ENCODE data around the gene LINGO1. TPM values are rescaled to one million over a fixed set of nuclear protein-coding genes. Genes with fewer than 3 reads are reported as not detected.
A peak's percentile ranks its signal among the peaks of the same experiment; 100 is the strongest.

Gene LINGO1
- total and polyA plus RNA-seq, 9 of the 15 experiments (the other 6 are each of a cell fraction or from before 2014, with no cell fraction given) = 0.07 to 15.3 (median 2.1) TPM

GRCh38 chr15:77571741-77572140 is 61.0 kb downstream of the LINGO1 start (continued):
- TF ChIP-seq RB1 (IDR thresholded peaks at IDR 0.05; ENCODE audit: low read depth) (no peak), ZNF583 (CRISPR knock-in tag; IDR thresholded peaks at IDR 0.05) (no peak), MCM7 (IDR thresholded peaks at IDR 0.05) (no peak), ZNF57 (CRISPR knock-in tag; IDR thresholded peaks at IDR 0.05) (no peak), MAFF (IDR thresholded peaks at IDR 0.05; ENCODE audit: low read length) (no peak)

GRCh38 chr15:77571181-77571580 is 61.5 kb downstream of the LINGO1 start:
- Histone ChIP-seq H3K4me3 (no peak overlapping the region), H3K27me3 (ENCODE audit: control insufficient read depth in 2 of 2, insufficient read depth in 2 of 2, low read length in 2 of 2) (peaks cover 6 to 12% of the 10 kb centered on the region in 2 experiments; a peak in 3 of 5 replicates), H3K36me3 (ENCODE audit: control insufficient read depth, insufficient read depth, low read length) (no peaks in the 10 kb centered on the region), H2AFZ (ENCODE audit: low read depth, low read length) (no peak overlapping the region), H3K79me2 (ENCODE audit: control insufficient read depth, insufficient read depth, low read length) (no peaks in the 10 kb centered on the region), H3K9me1 (ENCODE audit: control insufficient read depth, insufficient read depth, low read length) (no peaks in the 10 kb centered on the region), H3K27ac (ENCODE audit: extremely low read depth, low read depth, low read length) (no peak overlapping the region), H4K20me1 (replicated peaks; ENCODE audit: control insufficient read depth, insufficient read depth, low read length) (no peaks in the 10 kb centered on the region), H3K4me2 (ENCODE audit: insufficient read depth, low read length) (no peak overlapping the region), H3K4me1 (replicated peaks in 1 of 2; ENCODE audit: control insufficient read depth in 2 of 2, insufficient read depth in 2 of 2, low read length in 2 of 2) (peaks cover 10 to 11% of the 10 kb centered on the region in 2 experiments), H3K9me3 (replicated peaks; ENCODE audit: control insufficient read depth, insufficient read depth, low read depth, low read length) (no peaks in the 10 kb centered on the region), H3K9ac (ENCODE audit: insufficient read depth in 1 of 2, low read depth in 2 of 2, low read length in 2 of 2) (no peak overlapping the region)
- TF ChIP-seq PHTF2 (CRISPR knock-in tag; IDR thresholded peaks at IDR 0.05) (no peak), NRF1 (conservative IDR thresholded peaks at IDR 0.05 in 1 of 2, IDR thresholded peaks at IDR 0.05 in 1 of 2) (peak; percentile 80 to 85)
- BruUV-seq (replicated peaks) = no TSS peak
- FAIRE-seq (no peak), ATAC-seq (no peak), DNase-seq (ENCODE audit: extremely low read depth in 1 of 4, low spot score in 3 of 4) (peak in 3 of 4 experiments; percentile 33 to 37 (median 35))
- intact Hi-C loops (cut with micrococcal nuclease) = no loop called here
- in situ Hi-C loops (cut with MboI) = no loop called here
- CTCF ChIA-PET (ENCODE audit: low intra/inter-chr PET ratio) = interaction anchor here (0.7 kb wide), 1 partner anchor 15 kb away, joined by 3 read pairs; no protein-coding TSS in a partner anchor
- POLR2A ChIA-PET = interaction anchor here (1.0 kb wide), 1 partner anchor 84 kb away, joined by 3 read pairs; no protein-coding TSS in a partner anchor
- 28% methylated on average over 6 of the region's 6 CpGs for WGBS (ENCODE audit: insufficient coverage, low coverage, missing lambda C conversion rate)
